PFSK-1 (cell line): ENCODE measurements around the gene PUS1.

Experiments
- FOXP2 ChIP-seq: optimal IDR thresholded peaks from 2 replicates; pipeline ENCODE3; 2011; ENCODE audit warnings: borderline replicate concordance, control low read depth, inconsistent platforms; ENCODE audit not compliant: insufficient read depth; ENCODE audit errors: extremely low read length, extremely low read depth
- POLR2AphosphoS5 ChIP-seq: IDR thresholded peaks from 2 replicates; pipeline ENCODE4 v1.6.1; 2012; ENCODE audit warnings: low read depth, mild to moderate bottlenecking, control low read depth, low read length, moderate library complexity
- REST ChIP-seq, 2 experiments: IDR thresholded peaks; 2 replicates each; pipeline versions ENCODE4 v1.6.1 to v1.8.0; 2011 to 2012; ENCODE audit warnings: low read depth in 2 of 2, low read length in 2 of 2, control low read depth in 1 of 2, inconsistent platforms in 1 of 2, mild to moderate bottlenecking in 1 of 2, moderate library complexity in 1 of 2; ENCODE audit not compliant: insufficient read depth in 1 of 2
- SIN3A ChIP-seq: IDR thresholded peaks from 2 replicates; pipeline ENCODE4 v1.6.1; 2012; ENCODE audit warnings: mild to moderate bottlenecking, low read length, moderate library complexity, borderline replicate concordance; ENCODE audit not compliant: insufficient read depth
- TAF1 ChIP-seq: IDR thresholded peaks from 2 replicates; pipeline ENCODE4 v1.6.1; 2012; ENCODE audit warnings: low read length, control low read depth, borderline replicate concordance; ENCODE audit not compliant: insufficient read depth

PUS1 gene

GRCh38 chr12:131941116-131941986, 12.3 kb downstream of the PUS1 start:
- TF ChIP-seq REST (IDR thresholded peaks at IDR 0.05; ENCODE audit: insufficient read depth in 1 of 2, low read depth in 2 of 2, low read length in 2 of 2) (no peak), POLR2AphosphoS5 (peak; percentile 57; the same call in 1 of the 2 replicates)

- TF ChIP-seq TAF1 (no peak), SIN3A (no peak), POLR2AphosphoS5 (no peak), FOXP2 (no peak), REST (IDR thresholded peaks at IDR 0.05; ENCODE audit: insufficient read depth in 1 of 2, low read depth in 2 of 2, low read length in 2 of 2) (no peak)
Measured at GRCh38 chr12:131941987-131942341, 12.9 kb downstream of the PUS1 start.

GRCh38 chr12:131942671-131943070, 13.6 kb downstream of the PUS1 start:
- TF ChIP-seq REST (IDR thresholded peaks at IDR 0.05; ENCODE audit: insufficient read depth in 1 of 2, low read depth in 2 of 2, low read length in 2 of 2) (no peak), POLR2AphosphoS5 (no peak), FOXP2 (no peak), SIN3A (no peak), TAF1 (no peak)

- TF ChIP-seq SIN3A (no peak), FOXP2 (no peak), POLR2AphosphoS5 (no peak), TAF1 (no peak), REST (IDR thresholded peaks at IDR 0.05; ENCODE audit: insufficient read depth in 1 of 2, low read depth in 2 of 2, low read length in 2 of 2) (no peak)
Measured at GRCh38 chr12:131943389-131943788, 14.3 kb downstream of the PUS1 start.

- TF ChIP-seq FOXP2, result no peak
- TF ChIP-seq REST (IDR thresholded peaks at IDR 0.05; ENCODE audit: insufficient read depth in 1 of 2, low read depth in 2 of 2, low read length in 2 of 2), result no peak
- no peak for TF ChIP-seq POLR2AphosphoS5
- no peak for TF ChIP-seq TAF1
- TF ChIP-seq SIN3A, result no peak
Measured at GRCh38 chr12:131943876-131944275, 14.8 kb downstream of the PUS1 start.
